Gastroesophageal sphincter (tissue), 4 donors: ENCODE results near the gene SNX5. TPM values are rescaled to one million over a fixed set of nuclear protein-coding genes. Genes with fewer than 3 reads are reported as not detected.

Experiments
- ATAC-seq: fragments of 150-250 bp; one replicate; pipeline ENCODE4 v1.9.1; 2016; ENCODE audit warnings: mild to moderate bottlenecking, moderate library complexity
- H3K27ac ChIP-seq, 4 donors: fragments of 200-600 bp; sonication (generic) in 3 of 4; 1 replicate in 3 of 4; 2 replicates in 1 of 4; pipeline ENCODE4 v1.5.1; 2016 to 2019
- H3K27me3 ChIP-seq: fragments of 200-600 bp; sonication (generic); one replicate; pipeline ENCODE4 v1.5.1; 2019
- H3K36me3 ChIP-seq, 2 donors: fragments of 200-600 bp; sonication (generic); one replicate each; pipeline ENCODE4 v1.5.1; 2019; ENCODE audit warnings: control low read depth in 1 of 2
- H3K4me1 ChIP-seq, 3 donors: fragments of 200-600 bp; sonication (generic); 1 replicate in 2 of 3; 2 replicates in 1 of 3; pipeline ENCODE4 v1.5.1; 2016 to 2019; ENCODE audit warnings: control low read depth in 2 of 3
- H3K4me3 ChIP-seq, 2 donors: fragments of 200-600 bp; sonication (generic); one replicate each; pipeline ENCODE4 v1.5.1; 2019; ENCODE audit warnings: mild to moderate bottlenecking in 1 of 2, moderate library complexity in 1 of 2
- H3K9me3 ChIP-seq, 3 donors: fragments of 200-600 bp; sonication (generic); one replicate each; pipeline ENCODE4 v1.5.1; 2017 to 2019; ENCODE audit warnings: control low read depth in 2 of 3
- EP300 ChIP-seq: sonication (generic); formaldehyde crosslinking; IDR thresholded peaks from one replicate; pipeline ENCODE4 v1.6.1; 2017; ENCODE audit warnings: antibody characterized with exemption, mild to moderate bottlenecking
- POLR2A ChIP-seq, 2 donors: fragments of 450-650 bp; IDR thresholded peaks; one replicate each; pipeline ENCODE4 v1.6.1; 2017; ENCODE audit warnings: antibody characterized with exemption in 2 of 2, mild to moderate bottlenecking in 2 of 2, moderate library complexity in 1 of 2
- POLR2AphosphoS5 ChIP-seq: sonication (generic); formaldehyde crosslinking; IDR thresholded peaks from one replicate; pipeline ENCODE4 v1.6.1; 2017; ENCODE audit warnings: antibody characterized with exemption
- WGBS, 2 donors: methylation state at CpG; one replicate each; pipeline ENCODE4 v1.1.5; 2018; ENCODE audit warnings: low coverage in 1 of 2; 5-methylcytosine and 5-hydroxymethylcytosine counted together
- total RNA-seq, 4 donors: library from RNA; depleted of rRNA; stranded (reverse); fragments of >200 nt; gene quantifications; one replicate each; pipeline ENCODE4 v1.1.0, GENCODE V29; 2016
- TF ChIP-seq, protein P1 (sequence below), 4 experiments: fragments of 200-600 bp in 2 of 4; fragments of 450-650 bp in 2 of 4; sonication (generic) in 1 of 4; IDR thresholded peaks; one replicate each; pipeline ENCODE4 v1.5.1; 2017 to 2019; ENCODE audit warnings: antibody characterized with exemption in 4 of 4, mild to moderate bottlenecking in 2 of 4, moderate library complexity in 2 of 4

Gene SNX5
- total RNA-seq, 4 donors from 2014 or later, result 47.5 to 90.9 (median 70.2) TPM

DNA sequence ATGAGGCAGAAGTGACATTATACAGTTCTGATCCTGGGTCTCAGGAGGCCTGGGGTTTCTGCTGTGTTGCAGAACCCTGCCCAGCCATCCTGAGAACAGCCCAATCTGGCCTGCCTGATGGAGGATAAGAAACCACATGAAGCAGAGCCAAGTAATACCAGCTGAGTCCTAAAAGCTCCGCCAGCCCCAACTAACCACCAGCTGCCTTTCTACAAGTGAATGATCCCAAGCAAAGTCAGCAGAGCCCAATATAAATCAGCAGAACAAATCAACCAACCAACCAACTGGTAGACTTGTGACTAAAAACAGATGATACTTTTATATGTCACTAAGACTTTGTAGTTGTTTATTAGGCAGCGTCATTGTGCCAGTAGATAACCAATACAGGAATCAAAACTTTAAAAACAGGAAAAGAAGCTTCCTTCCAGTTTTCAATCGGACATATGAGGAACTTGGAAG lies 52.1 kb downstream of the SNX5 start:
- no peak for ATAC-seq
- no peaks in the 10 kb centered on the region for H3K27me3 ChIP-seq
- H3K4me1 ChIP-seq, result peaks cover 0 to 2% (median 0%) of the 10 kb centered on the region in 3 donors
- no peaks in the 10 kb centered on the region for H3K9me3 ChIP-seq
- no peak overlapping the region for H3K27ac ChIP-seq
- WGBS, 2 donors, result 59 to 100% methylated on average over 1 to 2 of the region's 3 CpGs
- H3K36me3 ChIP-seq, result no peaks in the 10 kb centered on the region
- no peak overlapping the region for H3K4me3 ChIP-seq
- TF ChIP-seq POLR2A (IDR thresholded peaks at IDR 0.05), result no peak
- TF ChIP-seq POLR2AphosphoS5, result no peak
- no peak for TF ChIP-seq EP300
- TF ChIP-seq, protein P1, sequence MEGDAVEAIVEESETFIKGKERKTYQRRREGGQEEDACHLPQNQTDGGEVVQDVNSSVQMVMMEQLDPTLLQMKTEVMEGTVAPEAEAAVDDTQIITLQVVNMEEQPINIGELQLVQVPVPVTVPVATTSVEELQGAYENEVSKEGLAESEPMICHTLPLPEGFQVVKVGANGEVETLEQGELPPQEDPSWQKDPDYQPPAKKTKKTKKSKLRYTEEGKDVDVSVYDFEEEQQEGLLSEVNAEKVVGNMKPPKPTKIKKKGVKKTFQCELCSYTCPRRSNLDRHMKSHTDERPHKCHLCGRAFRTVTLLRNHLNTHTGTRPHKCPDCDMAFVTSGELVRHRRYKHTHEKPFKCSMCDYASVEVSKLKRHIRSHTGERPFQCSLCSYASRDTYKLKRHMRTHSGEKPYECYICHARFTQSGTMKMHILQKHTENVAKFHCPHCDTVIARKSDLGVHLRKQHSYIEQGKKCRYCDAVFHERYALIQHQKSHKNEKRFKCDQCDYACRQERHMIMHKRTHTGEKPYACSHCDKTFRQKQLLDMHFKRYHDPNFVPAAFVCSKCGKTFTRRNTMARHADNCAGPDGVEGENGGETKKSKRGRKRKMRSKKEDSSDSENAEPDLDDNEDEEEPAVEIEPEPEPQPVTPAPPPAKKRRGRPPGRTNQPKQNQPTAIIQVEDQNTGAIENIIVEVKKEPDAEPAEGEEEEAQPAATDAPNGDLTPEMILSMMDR (IDR thresholded peaks at IDR 0.05), result no peak

DNA sequence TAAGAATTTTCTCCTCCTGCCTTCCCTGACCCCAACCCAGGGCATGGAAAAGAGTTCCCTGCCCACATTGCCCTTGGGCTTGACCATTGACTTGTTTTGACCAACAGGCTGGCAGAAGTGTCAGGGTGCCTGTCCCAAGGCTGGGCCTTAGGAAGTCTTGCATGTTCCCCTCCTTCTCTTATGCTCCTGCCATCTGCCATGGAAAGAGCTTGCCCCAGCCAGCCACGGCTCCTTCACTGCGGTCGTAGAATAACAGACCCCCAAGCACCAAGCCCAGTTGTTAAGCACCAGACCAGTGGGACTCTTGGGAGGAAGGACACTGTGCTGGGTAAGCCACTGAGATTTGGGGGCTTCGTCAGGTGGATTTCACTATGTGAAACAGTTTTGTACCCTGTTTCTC lies 53.6 kb downstream of the SNX5 start:
- no peak for ATAC-seq
- 100% methylated on average over 1 of the region's 4 CpGs; no CpG with 5 or more reads in 1 of the 2 donors for WGBS, 2 donors

DNA sequence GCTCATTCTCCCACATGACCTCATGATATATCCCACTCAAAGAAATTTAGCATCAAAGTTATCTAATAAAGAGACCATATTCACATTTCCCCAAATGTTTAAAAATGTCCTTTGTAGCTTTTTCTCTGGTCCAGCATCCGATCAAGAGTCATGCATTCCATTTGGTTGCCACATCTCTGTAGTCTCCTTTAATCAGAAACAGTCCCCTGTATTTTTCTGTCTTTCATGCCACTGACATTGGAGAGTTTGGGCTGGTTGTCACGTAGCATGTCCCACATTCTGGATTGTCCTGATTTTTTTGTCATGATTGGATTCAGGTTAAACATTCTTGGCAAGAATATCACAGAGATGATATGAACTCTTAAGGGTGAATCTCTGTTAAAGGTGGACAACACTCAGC lies 55.7 kb downstream of the SNX5 start:
- Histone ChIP-seq H3K4me3 (no peak overlapping the region), H3K27ac (no peak overlapping the region), H3K36me3 (no peaks in the 10 kb centered on the region), H3K27me3 (no peaks in the 10 kb centered on the region), H3K4me1 (peaks cover 4 to 22% (median 14%) of the 10 kb centered on the region in 3 donors), H3K9me3 (no peaks in the 10 kb centered on the region)
- ATAC-seq, result no peak
- TF ChIP-seq, protein P1 (IDR thresholded peaks at IDR 0.05), result no peak
- TF ChIP-seq EP300 (no peak), POLR2A (IDR thresholded peaks at IDR 0.05) (no peak), POLR2AphosphoS5 (no peak)
- 70 to 77% methylated on average over 2 of the region's 2 CpGs for WGBS, 2 donors

More for the DNA sequence above, 53.6 kb downstream of the SNX5 start:
- peaks cover 4 to 17% (median 14%) of the 10 kb centered on the region in 3 donors for H3K4me1 ChIP-seq
- no peak for TF ChIP-seq POLR2AphosphoS5
- TF ChIP-seq EP300, result no peak
- TF ChIP-seq POLR2A (IDR thresholded peaks at IDR 0.05), result no peak
- TF ChIP-seq, protein P1 (IDR thresholded peaks at IDR 0.05), result no peak
- H3K4me3 ChIP-seq, result no peak overlapping the region
- no peak overlapping the region for H3K27ac ChIP-seq
- no peaks in the 10 kb centered on the region for H3K27me3 ChIP-seq
- H3K36me3 ChIP-seq, result no peaks in the 10 kb centered on the region
- H3K9me3 ChIP-seq, result no peaks in the 10 kb centered on the region

DNA sequence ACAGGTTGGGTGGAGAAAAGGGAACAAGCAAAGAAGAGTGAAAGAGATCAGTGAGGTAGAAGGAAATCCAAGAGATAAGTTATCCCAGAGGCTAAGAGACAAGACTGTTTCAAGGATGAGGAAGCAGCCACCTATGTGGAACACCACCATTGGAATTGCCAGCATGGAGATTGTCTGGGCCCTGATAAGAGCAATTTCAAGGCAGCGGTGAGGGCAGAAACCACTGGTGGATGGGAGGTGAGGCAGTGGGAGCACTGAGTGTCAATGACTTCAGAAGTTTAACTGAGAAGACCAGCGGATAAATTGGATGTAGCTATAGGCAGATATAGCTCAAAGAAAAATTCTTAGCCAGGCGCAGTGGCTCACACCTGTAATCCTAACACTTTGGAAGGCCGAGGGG lies 56.7 kb downstream of the SNX5 start:
- no peak for TF ChIP-seq POLR2AphosphoS5
- TF ChIP-seq, protein P1 (IDR thresholded peaks at IDR 0.05), result no peak
- no peak for TF ChIP-seq EP300
- TF ChIP-seq POLR2A (IDR thresholded peaks at IDR 0.05), result no peak
- H3K27ac ChIP-seq, result no peak overlapping the region
- H3K4me3 ChIP-seq, result no peak overlapping the region
- WGBS, 2 donors, result 87% methylated on average over 4 of the region's 4 CpGs
- H3K9me3 ChIP-seq, result no peaks in the 10 kb centered on the region
- H3K4me1 ChIP-seq, result peaks cover 4 to 22% (median 14%) of the 10 kb centered on the region in 3 donors
- no peaks in the 10 kb centered on the region for H3K27me3 ChIP-seq
- ATAC-seq, result no peak
- H3K36me3 ChIP-seq, result no peaks in the 10 kb centered on the region

DNA sequence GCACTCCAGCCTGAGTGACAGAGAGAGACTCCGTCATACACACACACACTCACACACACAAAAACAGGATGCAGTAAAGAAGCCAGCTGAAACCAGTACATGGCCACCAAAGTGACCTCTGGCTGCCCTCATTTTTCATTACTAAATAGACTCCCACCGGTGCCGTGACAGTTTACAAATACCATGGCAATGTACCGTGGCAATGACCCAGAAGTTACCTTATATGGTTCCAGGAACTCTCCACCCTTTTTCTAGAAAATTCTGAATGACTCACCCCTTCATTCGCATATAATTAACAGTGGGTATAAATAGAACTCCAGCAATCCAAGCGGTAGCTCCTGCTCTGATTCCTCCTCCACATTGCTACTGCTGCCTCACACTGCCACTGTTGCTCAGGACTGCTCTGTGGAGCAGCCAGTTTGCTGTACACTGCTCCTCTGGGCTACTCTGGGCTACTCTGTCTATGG lies 57.7 kb downstream of the SNX5 start:
- Histone ChIP-seq H3K27ac (peak overlapping the region; percentile 1 to 75 (median 74)), H3K27me3 (no peaks in the 10 kb centered on the region)
- 0 to 9% methylated on average over 3 to 5 of the region's 6 CpGs for WGBS, 2 donors

More for the DNA sequence above, 57.7 kb downstream of the SNX5 start:
- no peak overlapping the region for H3K4me3 ChIP-seq
- no peaks in the 10 kb centered on the region for H3K9me3 ChIP-seq
- peak; percentile 83 for ATAC-seq
- H3K36me3 ChIP-seq, result no peaks in the 10 kb centered on the region
- H3K4me1 ChIP-seq, result peaks cover 4 to 22% (median 14%) of the 10 kb centered on the region in 3 donors
- peak; percentile 79 for TF ChIP-seq POLR2AphosphoS5
- no peak for TF ChIP-seq EP300
- peak in 1 of 2 donors; percentile 11 for TF ChIP-seq POLR2A (IDR thresholded peaks at IDR 0.05)
- TF ChIP-seq, protein P1 (IDR thresholded peaks at IDR 0.05), result no peak
